CD14-positive monocyte (primary cell): ENCODE measurements around the gene SLPI. TPM values are rescaled to one million over a fixed set of nuclear protein-coding genes. Genes with fewer than 3 reads are reported as not detected.

Source experiments
- DNase-seq, 3 donors: peaks; one replicate each; pipeline ENCODE4 v3.0.0-alpha.2; 2011 to 2022
- H2AFZ ChIP-seq: 2 replicates; pipeline ENCODE4 v1.6.0; 2012; ENCODE audit warnings: mild to moderate bottlenecking, low read depth, low read length, inconsistent platforms; ENCODE audit not compliant: insufficient read depth, poor library complexity, severe bottlenecking
- H3K27ac ChIP-seq, 2 donors: 1 replicate in 1 of 2; 2 replicates in 1 of 2; pipeline ENCODE4 v1.5.1; 2012 to 2013; ENCODE audit warnings: low read length in 2 of 2, control low read depth in 1 of 2, inconsistent platforms in 1 of 2, low read depth in 1 of 2, mild to moderate bottlenecking in 1 of 2
- H3K27me3 ChIP-seq, 2 donors: one replicate each; pipeline versions ENCODE4 v1.6.0 to v1.6.1; 2011 to 2013; ENCODE audit warnings: low read length in 2 of 2; ENCODE audit not compliant: control insufficient read depth in 2 of 2, insufficient read depth in 2 of 2
- H3K36me3 ChIP-seq, 2 donors: replicated peaks in 1 of 2; 1 replicate in 1 of 2; 2 replicates in 1 of 2; pipeline versions ENCODE4 v1.5.1 to v1.6.1; 2012 to 2013; ENCODE audit warnings: low read length in 2 of 2, control low read depth in 1 of 2, inconsistent platforms in 1 of 2, mild to moderate bottlenecking in 1 of 2; ENCODE audit not compliant: insufficient read depth in 2 of 2, control insufficient read depth in 1 of 2
- H3K4me1 ChIP-seq, 2 donors: 1 replicate in 1 of 2; 2 replicates in 1 of 2; pipeline versions ENCODE4 v1.5.1 to v1.6.1; 2012 to 2013; ENCODE audit warnings: low read length in 2 of 2, control low read depth in 1 of 2, inconsistent platforms in 1 of 2, mild to moderate bottlenecking in 1 of 2, moderate library complexity in 1 of 2; ENCODE audit not compliant: insufficient read depth in 2 of 2, control insufficient read depth in 1 of 2
- H3K4me2 ChIP-seq: replicated peaks from 2 replicates; pipeline ENCODE3; 2012; ENCODE audit warnings: low read length, moderate library complexity, mild to moderate bottlenecking; ENCODE audit not compliant: poor library complexity, severe bottlenecking; ENCODE audit errors: extremely low read depth
- H3K4me3 ChIP-seq, 3 experiments: fragments of 200-600 bp in 1 of 3; sonication (generic) in 1 of 3; replicated peaks in 1 of 3; 1 replicate in 2 of 3; 2 replicates in 1 of 3; pipeline ENCODE4 v1.5.1; 2011 to 2013; ENCODE audit warnings: low read length in 3 of 3, mild to moderate bottlenecking in 3 of 3, control low read depth in 2 of 3, low read depth in 2 of 3, inconsistent platforms in 1 of 3, moderate library complexity in 1 of 3
- H3K79me2 ChIP-seq: 2 replicates; pipeline ENCODE4 v1.6.0; 2012; ENCODE audit warnings: mild to moderate bottlenecking, control low read depth, inconsistent platforms, low read length, moderate library complexity; ENCODE audit not compliant: insufficient read depth
- H3K9ac ChIP-seq: 2 replicates; pipeline ENCODE4 v1.6.0; 2017; ENCODE audit warnings: low read length, mild to moderate bottlenecking; ENCODE audit not compliant: insufficient read depth, poor library complexity, severe bottlenecking
- H3K9me3 ChIP-seq, 2 donors: replicated peaks in 1 of 2; 1 replicate in 1 of 2; 2 replicates in 1 of 2; pipeline versions ENCODE4 v1.5.1 to v1.6.1; 2012 to 2013; ENCODE audit warnings: low read length in 2 of 2, control low read depth in 1 of 2; ENCODE audit not compliant: control insufficient read depth in 1 of 2, insufficient read depth in 1 of 2
- H4K20me1 ChIP-seq: 2 replicates; pipeline ENCODE4 v1.6.0; 2012; ENCODE audit warnings: mild to moderate bottlenecking, low read length, control low read depth, moderate library complexity; ENCODE audit not compliant: insufficient read depth
- H3K27ac Mint-ChIP-seq, 7 donors: one replicate each; pipeline ENCODE4 v1.8.0; 2020; ENCODE audit warnings: mild to moderate bottlenecking in 7 of 7, mixed read lengths in 7 of 7, moderate library complexity in 6 of 7, inconsistent platforms in 2 of 7
- H3K27me3 Mint-ChIP-seq, 3 donors: one replicate each; pipeline ENCODE4 v1.8.0; 2021 to 2022; ENCODE audit warnings: low read depth in 3 of 3, mild to moderate bottlenecking in 3 of 3, mixed read lengths in 3 of 3, moderate library complexity in 3 of 3, inconsistent platforms in 1 of 3
- H3K36me3 Mint-ChIP-seq, 2 donors: one replicate each; pipeline ENCODE4 v1.8.0; 2020; ENCODE audit warnings: mixed read lengths in 2 of 2, inconsistent platforms in 1 of 2, mild to moderate bottlenecking in 1 of 2
- H3K4me1 Mint-ChIP-seq: one replicate; pipeline ENCODE4 v1.8.0; 2020; ENCODE audit warnings: mild to moderate bottlenecking, mixed read lengths
- H3K4me3 Mint-ChIP-seq, 2 donors: one replicate each; pipeline ENCODE4 v1.8.0; 2020; ENCODE audit warnings: mild to moderate bottlenecking in 2 of 2, mixed read lengths in 2 of 2, moderate library complexity in 1 of 2
- H3K9me3 Mint-ChIP-seq, 7 donors: one replicate each; pipeline ENCODE4 v1.8.0; 2020 to 2022; ENCODE audit warnings: mixed read lengths in 7 of 7, mild to moderate bottlenecking in 6 of 7, moderate library complexity in 6 of 7, inconsistent platforms in 2 of 7
- CTCF ChIP-seq: fragments of 200-600 bp; IDR thresholded peaks from one replicate; pipeline ENCODE4 v1.8.0; 2022; ENCODE audit warnings: antibody characterized with exemption, mild to moderate bottlenecking
- WGBS: methylation state at CpG from one replicate; pipeline ENCODE4 v1.1.5; 2013; ENCODE audit warnings: missing lambda C conversion rate; ENCODE audit not compliant: insufficient coverage; 5-methylcytosine and 5-hydroxymethylcytosine counted together
- intact Hi-C, 2 donors: fragments of 100-400 bp; cut with micrococcal nuclease; formaldehyde crosslinking; loops; one replicate each; pipeline versions ENCODE4 v1.15.0 to v1.15.1; 2023
- polyA plus RNA-seq, 3 donors: library from polyadenylated mRNA; depleted of rRNA in 1 of 3; unstranded in 2 of 3; stranded (reverse) in 1 of 3; fragments of 300-500 nt in 2 of 3; fragments of >200 nt in 1 of 3; fragmentation: Illumina TruSeq in 2 of 3; gene quantifications; 1 replicate in 2 of 3; 2 replicates in 1 of 3; pipeline ENCODE4 v1.2.3, GENCODE V29; 2012 to 2021

Gene SLPI
- polyA plus RNA-seq, 3 donors: 0.47 to 1.2 (median 0.71) TPM

GRCh38 chr20:45206725-45207124, 47.6 kb downstream of the SLPI start, which contains the start of gene SEMG1:
TSS of gene SEMG1 (plus strand) at chr20:45207033. CDS start at chr20:45207054, 21 bp downstream.
- no peak within 1 kb of the TSS for H3K4me2 ChIP-seq
- no peak within 1 kb of the TSS for H2AFZ ChIP-seq
- H3K9me3 Mint-ChIP-seq: peaks cover 0 to 7% (median 0%) of the 10 kb centered on the region in 7 donors
- no peaks in the 10 kb centered on the region for H4K20me1 ChIP-seq
- H3K27ac Mint-ChIP-seq: no peak within 1 kb of the TSS
- H3K4me3 Mint-ChIP-seq: no peak within 1 kb of the TSS
- H3K36me3 ChIP-seq: no peaks in the 10 kb centered on the region
- intact Hi-C loops: no loop called here
- H3K79me2 ChIP-seq: no peaks in the 10 kb centered on the region
- no peaks in the 10 kb centered on the region for H3K4me1 Mint-ChIP-seq
- no peak for DNase-seq
- no peak within 1 kb of the TSS for H3K4me3 ChIP-seq
- H3K27ac ChIP-seq: no peak within 1 kb of the TSS
- no peak within 1 kb of the TSS for H3K9ac ChIP-seq
- H3K27me3 Mint-ChIP-seq: peaks cover 2 to 11% (median 6%) of the 10 kb centered on the region in 3 donors
- no CpG with 5 or more reads among the region's 1 CpG for WGBS
- no peaks in the 10 kb centered on the region for H3K36me3 Mint-ChIP-seq
- no peaks in the 10 kb centered on the region for H3K4me1 ChIP-seq
- H3K27me3 ChIP-seq: peaks cover 11 to 13% of the 10 kb centered on the region in 2 donors
- H3K9me3 ChIP-seq: no peaks in the 10 kb centered on the region
- no peak for TF ChIP-seq CTCF

Other genes starting within 250 kb of the SLPI start
- under 1 TPM in 1 of 3 donors, not detected in 2; 0.23 TPM for gene KCNS1, start 153.4 kb downstream of the SLPI start, polyA plus RNA-seq
- not detected for gene WFDC5, start 139.4 kb downstream of the SLPI start, polyA plus RNA-seq
- not detected for gene WFDC12, start 130.1 kb downstream of the SLPI start, polyA plus RNA-seq
- not detected for gene PI3, start 79.7 kb downstream of the SLPI start, polyA plus RNA-seq
- gene SEMG1, start 47.5 kb downstream of the SLPI start, polyA plus RNA-seq: not detected
- gene SEMG2, start 33.2 kb downstream of the SLPI start, polyA plus RNA-seq: not detected
- gene RBPJL, start 52.3 kb upstream of the SLPI start, polyA plus RNA-seq: not detected
- not detected for gene MATN4, start 53.7 kb upstream of the SLPI start, polyA plus RNA-seq
- 1 to 10 TPM; 1.6 to 5.1 (median 1.9) TPM for gene SDC4, start 93.9 kb upstream of the SLPI start, polyA plus RNA-seq
- 10 to 100 TPM; 16.8 to 23.1 (median 22.1) TPM for gene SYS1, start 108.6 kb upstream of the SLPI start, polyA plus RNA-seq
- under 1 TPM in 1 of 3 donors, not detected in 2; 0.11 TPM for gene TP53TG5, start 123.8 kb upstream of the SLPI start, polyA plus RNA-seq
- 10 to 100 TPM; 15.6 to 22.1 (median 21.9) TPM for gene DBNDD2, start 153.7 kb upstream of the SLPI start, polyA plus RNA-seq
- gene PIGT, start 161.6 kb upstream of the SLPI start, polyA plus RNA-seq: 10 to 100 TPM; 49.2 to 87.6 (median 59.7) TPM
- not detected for gene WFDC2, start 215.2 kb upstream of the SLPI start, polyA plus RNA-seq